Suprapubic skin (tissue), 4 donors: ENCODE measurements around the gene GALNT11. TPM values are rescaled to one million over a fixed set of nuclear protein-coding genes. Genes with fewer than 3 reads are reported as not detected.
A peak's percentile ranks its signal among the peaks of the same experiment; 100 is the strongest.
"Not testable (repeated sequence)": the region's sequence is repeated elsewhere in the genome, so short reads cannot be mapped to it uniquely, and the experiment has no call there.

Experiments used
- DNase-seq, 2 donors: peaks; one replicate each; pipeline ENCODE4 v3.0.0-alpha.2; 2019; ENCODE audit warnings: low spot score in 2 of 2
- H3K27ac ChIP-seq: fragments of 200-600 bp; sonication (generic); one replicate; pipeline ENCODE4 v1.5.1; 2019
- H3K27me3 ChIP-seq: fragments of 200-600 bp; sonication (generic); one replicate; pipeline ENCODE4 v1.5.1; 2019
- H3K36me3 ChIP-seq: fragments of 200-600 bp; sonication (generic); one replicate; pipeline ENCODE4 v1.5.1; 2019
- H3K4me1 ChIP-seq: fragments of 200-600 bp; sonication (generic); one replicate; pipeline ENCODE4 v1.5.1; 2019
- H3K4me3 ChIP-seq: fragments of 200-600 bp; sonication (generic); one replicate; pipeline ENCODE4 v1.5.1; 2019; ENCODE audit warnings: mild to moderate bottlenecking
- H3K9me3 ChIP-seq: fragments of 200-600 bp; sonication (generic); one replicate; pipeline ENCODE4 v1.5.1; 2019
- EP300 ChIP-seq: sonication (generic); formaldehyde crosslinking; IDR thresholded peaks from one replicate; pipeline ENCODE4 v1.6.1; 2017; ENCODE audit warnings: antibody characterized with exemption
- POLR2A ChIP-seq, 2 donors: fragments of 450-650 bp; IDR thresholded peaks; one replicate each; pipeline ENCODE4 v1.6.1; 2017; ENCODE audit warnings: antibody characterized with exemption in 2 of 2, mild to moderate bottlenecking in 2 of 2, moderate library complexity in 2 of 2
- POLR2AphosphoS5 ChIP-seq, 3 donors: sonication (generic); formaldehyde crosslinking; IDR thresholded peaks; one replicate each; pipeline ENCODE4 v1.6.1; 2017; ENCODE audit warnings: antibody characterized with exemption in 3 of 3
- WGBS: methylation state at CpG from one replicate; pipeline ENCODE4 v1.1.5; 2018; 5-methylcytosine and 5-hydroxymethylcytosine counted together
- total RNA-seq, 4 donors: library from RNA; depleted of rRNA; stranded (reverse); fragments of >200 nt; gene quantifications; one replicate each; pipeline ENCODE4 v1.1.0, GENCODE V29; 2016
- TF ChIP-seq, protein P1 (sequence below), 2 donors: fragments of 200-600 bp in 1 of 2; fragments of 450-650 bp in 1 of 2; sonication (generic) in 1 of 2; IDR thresholded peaks; one replicate each; pipeline ENCODE4 v1.5.1; 2016 to 2019; ENCODE audit warnings: antibody characterized with exemption in 2 of 2, mild to moderate bottlenecking in 1 of 2, moderate library complexity in 1 of 2

GALNT11 gene
- total RNA-seq, 4 donors from 2014 or later = 34.5 to 48.6 (median 42.5) TPM

GRCh38 chr7:152065800-152066344 is 40.4 kb downstream of the GALNT11 start:
- not testable (repeated sequence) for H3K27ac ChIP-seq, H3K27me3 ChIP-seq, H3K4me3 ChIP-seq, H3K4me1 ChIP-seq, DNase-seq, H3K36me3 ChIP-seq, H3K9me3 ChIP-seq
- WGBS = 92% methylated on average over 8 of the region's 10 CpGs

DNA sequence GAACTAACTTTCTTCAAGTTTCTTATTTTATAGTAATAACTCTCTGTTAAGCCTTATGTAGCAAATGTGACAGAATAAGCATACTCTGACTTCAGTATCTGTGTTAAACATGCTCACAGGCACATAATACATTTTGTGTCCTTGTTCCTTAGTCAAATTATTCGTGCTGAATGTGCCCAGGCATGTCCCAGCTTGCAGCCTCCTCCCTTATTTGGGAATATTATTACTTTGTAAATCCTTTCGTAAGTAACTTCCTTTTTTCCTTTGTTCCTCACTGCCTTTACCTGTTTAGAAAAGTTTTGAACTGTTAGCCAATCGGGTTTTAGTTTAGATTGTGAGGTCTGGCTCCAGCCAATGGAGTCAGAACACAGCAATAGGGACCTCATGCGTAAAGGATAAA is 46.9 kb downstream of the GALNT11 start:
- H3K4me1 ChIP-seq = peaks cover 21% of the 10 kb centered on the region
- no peaks in the 10 kb centered on the region for H3K9me3 ChIP-seq
- DNase-seq = no peak
- H3K4me3 ChIP-seq = no peak overlapping the region
- no peaks in the 10 kb centered on the region for H3K36me3 ChIP-seq
- no peaks in the 10 kb centered on the region for H3K27me3 ChIP-seq
- TF ChIP-seq EP300 (no peak), POLR2AphosphoS5 (IDR thresholded peaks at IDR 0.05) (no peak), POLR2A (IDR thresholded peaks at IDR 0.05) (no peak)
- TF ChIP-seq, protein P1, sequence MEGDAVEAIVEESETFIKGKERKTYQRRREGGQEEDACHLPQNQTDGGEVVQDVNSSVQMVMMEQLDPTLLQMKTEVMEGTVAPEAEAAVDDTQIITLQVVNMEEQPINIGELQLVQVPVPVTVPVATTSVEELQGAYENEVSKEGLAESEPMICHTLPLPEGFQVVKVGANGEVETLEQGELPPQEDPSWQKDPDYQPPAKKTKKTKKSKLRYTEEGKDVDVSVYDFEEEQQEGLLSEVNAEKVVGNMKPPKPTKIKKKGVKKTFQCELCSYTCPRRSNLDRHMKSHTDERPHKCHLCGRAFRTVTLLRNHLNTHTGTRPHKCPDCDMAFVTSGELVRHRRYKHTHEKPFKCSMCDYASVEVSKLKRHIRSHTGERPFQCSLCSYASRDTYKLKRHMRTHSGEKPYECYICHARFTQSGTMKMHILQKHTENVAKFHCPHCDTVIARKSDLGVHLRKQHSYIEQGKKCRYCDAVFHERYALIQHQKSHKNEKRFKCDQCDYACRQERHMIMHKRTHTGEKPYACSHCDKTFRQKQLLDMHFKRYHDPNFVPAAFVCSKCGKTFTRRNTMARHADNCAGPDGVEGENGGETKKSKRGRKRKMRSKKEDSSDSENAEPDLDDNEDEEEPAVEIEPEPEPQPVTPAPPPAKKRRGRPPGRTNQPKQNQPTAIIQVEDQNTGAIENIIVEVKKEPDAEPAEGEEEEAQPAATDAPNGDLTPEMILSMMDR (IDR thresholded peaks at IDR 0.05) = no peak
- no peak overlapping the region for H3K27ac ChIP-seq
- WGBS = 76% methylated on average over 4 of the region's 4 CpGs

DNA sequence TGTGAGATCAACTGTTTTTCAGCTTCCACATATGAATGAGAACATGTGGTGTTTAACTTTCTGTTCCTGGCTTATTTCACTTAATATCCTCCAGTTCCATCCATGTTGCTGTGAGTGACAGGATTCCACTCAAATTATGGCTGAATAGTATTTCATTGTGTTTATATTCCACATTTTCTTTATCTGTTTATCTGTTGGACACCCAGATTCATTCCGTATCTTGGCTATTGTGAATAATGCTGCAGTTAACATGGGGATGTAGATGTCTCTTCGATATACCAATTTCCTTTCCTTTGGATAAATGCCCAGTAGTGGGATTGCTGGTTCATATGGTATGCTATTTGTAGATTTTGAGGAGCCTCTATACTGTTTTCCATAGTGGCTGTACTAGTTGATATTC is 47.9 kb downstream of the GALNT11 start:
- no peak for DNase-seq
- 80% methylated on average over 2 of the region's 2 CpGs for WGBS
- no peak for TF ChIP-seq EP300
- TF ChIP-seq POLR2AphosphoS5 (IDR thresholded peaks at IDR 0.05) = no peak
- TF ChIP-seq, protein P1 (IDR thresholded peaks at IDR 0.05) = no peak
- no peak for TF ChIP-seq POLR2A (IDR thresholded peaks at IDR 0.05)

GRCh38 chr7:152074673-152075072 is 49.2 kb downstream of the GALNT11 start:
- Histone ChIP-seq H3K9me3 (no peaks in the 10 kb centered on the region), H3K36me3 (no peaks in the 10 kb centered on the region), H3K4me1 (peaks cover 24% of the 10 kb centered on the region), H3K27me3 (no peaks in the 10 kb centered on the region), H3K4me3 (no peak overlapping the region), H3K27ac (no peak overlapping the region)
- DNase-seq = no peak
- TF ChIP-seq POLR2AphosphoS5 (IDR thresholded peaks at IDR 0.05) (no peak), EP300 (no peak), POLR2A (IDR thresholded peaks at IDR 0.05) (no peak)
- TF ChIP-seq, protein P1 (IDR thresholded peaks at IDR 0.05) = no peak
- WGBS = 66% methylated on average over 2 of the region's 2 CpGs

More for the DNA sequence above, 47.9 kb downstream of the GALNT11 start:
- no peak overlapping the region for H3K27ac ChIP-seq
- H3K27me3 ChIP-seq = no peaks in the 10 kb centered on the region
- H3K9me3 ChIP-seq = no peaks in the 10 kb centered on the region
- no peak overlapping the region for H3K4me3 ChIP-seq
- H3K36me3 ChIP-seq = no peaks in the 10 kb centered on the region
- peaks cover 21% of the 10 kb centered on the region for H3K4me1 ChIP-seq

DNA sequence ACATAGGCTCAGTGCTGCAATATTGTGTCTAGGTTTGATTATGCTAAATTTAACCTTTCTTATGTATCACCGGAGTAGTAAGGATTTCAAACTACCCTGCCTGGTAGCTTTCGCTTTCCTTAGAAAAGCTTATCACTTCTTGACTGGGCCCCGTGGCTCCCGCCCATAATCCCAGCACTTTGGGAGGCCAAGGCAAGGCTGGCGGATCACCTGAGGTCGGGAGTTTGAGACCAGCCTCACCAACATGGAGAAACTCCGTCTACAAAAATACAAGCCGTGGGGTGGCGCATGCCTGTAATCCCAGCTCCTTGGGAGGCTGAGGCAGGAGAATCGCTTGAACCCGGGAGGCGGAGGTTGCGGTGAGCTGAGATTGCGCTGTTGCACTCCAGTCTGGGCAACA is 49.9 kb downstream of the GALNT11 start:
- H3K4me1 ChIP-seq = peaks cover 24% of the 10 kb centered on the region
- H3K27me3 ChIP-seq, H3K4me3 ChIP-seq, DNase-seq, H3K27ac ChIP-seq, H3K36me3 ChIP-seq, H3K9me3 ChIP-seq: not testable (repeated sequence)
- WGBS = 96% methylated on average over 14 of the region's 14 CpGs

DNA sequence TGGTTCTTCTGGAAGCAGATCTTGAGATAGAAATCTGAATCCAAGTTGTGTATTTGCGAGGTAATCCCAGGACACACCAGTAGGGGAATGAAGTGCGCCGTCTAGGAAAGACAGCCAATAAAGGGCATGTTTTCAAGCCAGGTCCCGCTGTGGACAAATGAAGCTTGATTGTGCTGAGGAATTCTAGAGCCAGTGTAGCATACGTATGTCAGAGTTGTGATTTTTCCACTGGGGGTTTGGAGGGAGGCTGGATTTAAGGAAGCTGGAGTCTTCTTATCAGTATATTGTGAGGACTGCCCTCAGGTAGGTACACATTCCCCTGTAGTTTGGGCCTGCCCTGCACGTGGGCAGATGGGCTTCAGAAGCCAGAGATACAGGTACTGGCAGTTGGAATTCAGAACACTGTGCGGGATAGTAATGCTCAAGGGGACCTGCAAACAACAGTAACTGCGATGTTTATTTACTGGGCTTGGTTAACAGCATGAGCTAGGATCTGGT is 50.9 kb downstream of the GALNT11 start:
- 79% methylated on average over 8 of the region's 8 CpGs for WGBS
- no peak for DNase-seq
- Histone ChIP-seq H3K27ac (no peak overlapping the region), H3K4me3 (no peak overlapping the region), H3K27me3 (no peaks in the 10 kb centered on the region), H3K36me3 (no peaks in the 10 kb centered on the region), H3K4me1 (peaks cover 24% of the 10 kb centered on the region), H3K9me3 (no peaks in the 10 kb centered on the region)
- no peak for TF ChIP-seq EP300
- TF ChIP-seq POLR2AphosphoS5 (IDR thresholded peaks at IDR 0.05) = no peak
- TF ChIP-seq, protein P1 (IDR thresholded peaks at IDR 0.05) = peak; percentile 11 to 24
- TF ChIP-seq POLR2A (IDR thresholded peaks at IDR 0.05) = no peak
